HFFc6 (cell line): ENCODE results near the gene CHN1. TPM values are rescaled to one million over a fixed set of nuclear protein-coding genes. Genes with fewer than 3 reads are reported as not detected.

Experiments used
- DNase-seq: peaks from one replicate; pipeline ENCODE4 v3.0.0-alpha.2; 2018
- H3K27ac Mint-ChIP-seq: 2 replicates; pipeline ENCODE4 v1.8.0; 2020; ENCODE audit warnings: mild to moderate bottlenecking, mixed read lengths
- H3K27me3 Mint-ChIP-seq: 2 replicates; pipeline ENCODE4 v1.8.0; 2021; ENCODE audit warnings: mild to moderate bottlenecking, moderate library complexity, mixed read lengths; ENCODE audit not compliant: insufficient read depth
- H3K36me3 Mint-ChIP-seq: 2 replicates; pipeline ENCODE4 v1.8.0; 2021; ENCODE audit warnings: low read depth, mixed read lengths
- H3K4me1 Mint-ChIP-seq: 2 replicates; pipeline ENCODE4 v1.8.0; 2020; ENCODE audit warnings: low read depth, mixed read lengths
- H3K4me3 Mint-ChIP-seq: 2 replicates; pipeline ENCODE4 v1.8.0; 2020; ENCODE audit warnings: mild to moderate bottlenecking, moderate library complexity, mixed read lengths
- H3K9me3 Mint-ChIP-seq: 2 replicates; pipeline ENCODE4 v1.8.0; 2020; ENCODE audit warnings: mild to moderate bottlenecking, mixed read lengths
- CTCF ChIP-seq: fragments of 200-600 bp; sonication (generic); IDR thresholded peaks from 2 replicates; pipeline ENCODE4 v1.5.0; 2021; ENCODE audit warnings: antibody characterized with exemption, mild to moderate bottlenecking
- total RNA-seq, 6 experiments: library from RNA; stranded (reverse); fragmentation: NEBNext Ultra II Directional; extraction: Animal tissue kit (Norgen Biotek cat#: 25700); gene quantifications; 2 replicates in 1 of 6; 3 replicates in 5 of 6; pipeline ENCODE4 v1.2.3, GENCODE V29; 2021

The CHN1 gene
- total RNA-seq, 6 experiments from 2014 or later = 85.5 to 104 (median 97.2) TPM

GRCh38 chr2:174824068-174824467, 181.1 kb downstream of the CHN1 start:
- DNase-seq = no peak
- Mint-ChIP-seq H3K4me1 (peaks cover 48% of the 10 kb centered on the region), H3K36me3 (peaks cover 38% of the 10 kb centered on the region), H3K27ac (no peak overlapping the region), H3K9me3 (no peaks in the 10 kb centered on the region; the same call in 1 of the 2 replicates), H3K4me3 (no peak overlapping the region), H3K27me3 (no peaks in the 10 kb centered on the region)
- no peak for TF ChIP-seq CTCF

GRCh38 chr2:174821628-174822027, 183.6 kb downstream of the CHN1 start:
- Mint-ChIP-seq H3K36me3 (peaks cover 39% of the 10 kb centered on the region), H3K9me3 (no peaks in the 10 kb centered on the region; the same call in 1 of the 2 replicates), H3K4me1 (peaks cover 30% of the 10 kb centered on the region), H3K4me3 (no peak overlapping the region), H3K27me3 (no peaks in the 10 kb centered on the region), H3K27ac (no peak overlapping the region)
- no peak for DNase-seq
- no peak for TF ChIP-seq CTCF

- no peaks in the 10 kb centered on the region; the same call in 1 of the 2 replicates for H3K9me3 Mint-ChIP-seq
- DNase-seq = no peak
- H3K4me1 Mint-ChIP-seq = peaks cover 30% of the 10 kb centered on the region
- peaks cover 51% of the 10 kb centered on the region for H3K36me3 Mint-ChIP-seq
- no peaks in the 10 kb centered on the region for H3K27me3 Mint-ChIP-seq
- no peak for TF ChIP-seq CTCF
- no peak overlapping the region; the same call in 1 of the 2 replicates for H3K27ac Mint-ChIP-seq
- no peak overlapping the region for H3K4me3 Mint-ChIP-seq
Observed at GRCh38 chr2:174820361-174820760, 184.8 kb downstream of the CHN1 start.

- Mint-ChIP-seq H3K9me3 (no peaks in the 10 kb centered on the region; the same call in 1 of the 2 replicates), H3K4me3 (peak overlapping the region; percentile 3; the same call in 1 of the 2 replicates), H3K4me1 (peaks cover 43% of the 10 kb centered on the region), H3K27me3 (no peaks in the 10 kb centered on the region; the same call in 1 of the 2 replicates), H3K27ac (peak overlapping the region; percentile 52), H3K36me3 (peaks cover 48% of the 10 kb centered on the region)
- no peak for TF ChIP-seq CTCF
- peak; percentile 35 for DNase-seq
Observed at GRCh38 chr2:174815526-174815925, 189.7 kb downstream of the CHN1 start.

- no peak for DNase-seq
- Mint-ChIP-seq H3K4me1 (peaks cover 69% of the 10 kb centered on the region), H3K27me3 (no peaks in the 10 kb centered on the region; the same call in 1 of the 2 replicates), H3K9me3 (no peaks in the 10 kb centered on the region; the same call in 1 of the 2 replicates), H3K27ac (no peak overlapping the region), H3K36me3 (peaks cover 60% of the 10 kb centered on the region), H3K4me3 (no peak overlapping the region)
- TF ChIP-seq CTCF = no peak
Observed at GRCh38 chr2:174812037-174812436, 193.1 kb downstream of the CHN1 start.

- H3K4me3 Mint-ChIP-seq = no peak overlapping the region
- peaks cover 69% of the 10 kb centered on the region for H3K36me3 Mint-ChIP-seq
- no peaks in the 10 kb centered on the region; the same call in 1 of the 2 replicates for H3K27me3 Mint-ChIP-seq
- peak overlapping the region; percentile 89 for H3K27ac Mint-ChIP-seq
- no peak for TF ChIP-seq CTCF
- peaks cover 71% of the 10 kb centered on the region for H3K4me1 Mint-ChIP-seq
- no peaks in the 10 kb centered on the region for H3K9me3 Mint-ChIP-seq
- DNase-seq = no peak
Observed at GRCh38 chr2:174807931-174808330, 197.2 kb downstream of the CHN1 start.
